Smooth muscle cell (in vitro differentiated cells): ENCODE results near the gene MAST4. TPM values are rescaled to one million over a fixed set of nuclear protein-coding genes. Genes with fewer than 3 reads are reported as not detected.

Experiments used
- DNase-seq: peaks from one replicate; lab custom pipeline; 2025; ENCODE audit not compliant: unreplicated experiment; lab: John Stamatoyannopoulos, UW
- H2AFZ ChIP-seq: fragments of 200-600 bp; sonication (generic); 2 replicates; pipeline ENCODE4 v1.6.0; 2016; ENCODE audit warnings: antibody characterized with exemption, low read depth, mild to moderate bottlenecking
- H3F3A ChIP-seq: fragments of 200-600 bp; sonication (generic); 2 replicates; pipeline ENCODE4 v1.6.0; 2017; ENCODE audit warnings: antibody characterized with exemption, low read depth
- H3K27ac ChIP-seq: fragments of 200-600 bp; sonication (generic); 2 replicates; pipeline ENCODE4 v1.5.1; 2016; ENCODE audit warnings: low read depth, mild to moderate bottlenecking
- H3K27me3 ChIP-seq: fragments of 200-600 bp; sonication (generic); 2 replicates; pipeline ENCODE4 v1.6.1; 2016; ENCODE audit warnings: low read depth, mild to moderate bottlenecking
- H3K36me3 ChIP-seq: fragments of 200-600 bp; sonication (generic); 2 replicates; pipeline ENCODE4 v1.5.1; 2016; ENCODE audit warnings: low read depth
- H3K4me1 ChIP-seq: fragments of 200-600 bp; sonication (generic); 2 replicates; pipeline ENCODE4 v1.5.1; 2016; ENCODE audit warnings: low read depth
- H3K4me2 ChIP-seq: fragments of 200-600 bp; sonication (generic); 2 replicates; pipeline ENCODE4 v1.6.0; 2016; ENCODE audit warnings: mild to moderate bottlenecking
- H3K4me3 ChIP-seq: fragments of 200-600 bp; sonication (generic); 2 replicates; pipeline ENCODE4 v1.5.1; 2016; ENCODE audit warnings: mild to moderate bottlenecking
- H3K79me2 ChIP-seq: fragments of 200-600 bp; sonication (generic); 2 replicates; pipeline ENCODE4 v1.6.0; 2016; ENCODE audit warnings: low read depth, mild to moderate bottlenecking
- H3K9ac ChIP-seq: fragments of 200-600 bp; sonication (generic); 2 replicates; pipeline ENCODE4 v1.6.0; 2016; ENCODE audit warnings: low read depth
- H3K9me3 ChIP-seq: fragments of 200-600 bp; sonication (generic); replicated peaks from 2 replicates; pipeline ENCODE4 v1.5.1; 2016; ENCODE audit warnings: low read depth
- H4K20me1 ChIP-seq: fragments of 200-600 bp; sonication (generic); 2 replicates; pipeline ENCODE4 v1.6.0; 2016; ENCODE audit warnings: low read depth
- WGBS: methylation state at CpG from one replicate; pipeline ENCODE4 v1.1.7; 2016; ENCODE audit warnings: low lambda C conversion rate; 5-methylcytosine and 5-hydroxymethylcytosine counted together
- polyA plus RNA-seq: library from polyadenylated mRNA; unstranded; fragments of >200 nt; fragmentation: Nextera tagmentation; extraction: Ambion mirVana; gene quantifications from 2 replicates; pipeline ENCODE4 v1.2.1, GENCODE V29; 2016
- total RNA-seq: library from RNA; depleted of rRNA; stranded (reverse); fragments of >200 nt; gene quantifications from 2 replicates; pipeline ENCODE4 v1.2.3, GENCODE V29; 2014
- TF ChIP-seq, protein P1 (sequence below): fragments of 200-600 bp; sonication (generic); IDR thresholded peaks from 2 replicates; pipeline ENCODE4 v1.5.1; 2017; ENCODE audit warnings: borderline replicate concordance, mild to moderate bottlenecking, antibody characterized with exemption; ENCODE audit not compliant: insufficient read depth, poor library complexity, severe bottlenecking

Gene MAST4
- total and polyA plus RNA-seq, 2 experiments from 2014 or later = 6.3 to 24.0 TPM

DNA sequence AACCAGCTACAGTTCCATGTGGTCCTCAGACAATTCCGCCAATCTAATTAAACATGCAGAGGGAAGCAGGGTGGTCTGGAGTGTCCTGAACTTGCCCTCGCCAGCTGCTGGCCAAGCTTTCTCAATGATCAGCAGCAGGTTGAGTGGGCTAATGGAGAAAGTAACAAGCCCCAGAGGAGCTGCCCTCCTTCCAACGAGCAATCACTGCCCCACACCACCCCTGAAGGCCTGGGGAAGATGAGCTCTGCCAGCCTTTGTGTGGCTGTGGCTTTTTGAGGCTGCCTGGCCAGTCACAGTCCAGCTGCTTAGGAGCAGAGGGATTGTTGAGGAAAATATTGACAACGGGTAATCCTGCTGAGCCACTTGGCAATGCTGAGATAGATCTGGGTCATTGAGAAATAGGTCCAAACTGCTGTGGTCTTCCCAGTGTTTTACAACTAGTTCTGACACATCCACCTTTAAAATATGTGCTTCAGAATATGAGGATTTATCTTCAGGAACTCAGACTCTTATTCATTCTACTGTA, 493.1 kb downstream of the MAST4 start:
- TF ChIP-seq, protein P1, sequence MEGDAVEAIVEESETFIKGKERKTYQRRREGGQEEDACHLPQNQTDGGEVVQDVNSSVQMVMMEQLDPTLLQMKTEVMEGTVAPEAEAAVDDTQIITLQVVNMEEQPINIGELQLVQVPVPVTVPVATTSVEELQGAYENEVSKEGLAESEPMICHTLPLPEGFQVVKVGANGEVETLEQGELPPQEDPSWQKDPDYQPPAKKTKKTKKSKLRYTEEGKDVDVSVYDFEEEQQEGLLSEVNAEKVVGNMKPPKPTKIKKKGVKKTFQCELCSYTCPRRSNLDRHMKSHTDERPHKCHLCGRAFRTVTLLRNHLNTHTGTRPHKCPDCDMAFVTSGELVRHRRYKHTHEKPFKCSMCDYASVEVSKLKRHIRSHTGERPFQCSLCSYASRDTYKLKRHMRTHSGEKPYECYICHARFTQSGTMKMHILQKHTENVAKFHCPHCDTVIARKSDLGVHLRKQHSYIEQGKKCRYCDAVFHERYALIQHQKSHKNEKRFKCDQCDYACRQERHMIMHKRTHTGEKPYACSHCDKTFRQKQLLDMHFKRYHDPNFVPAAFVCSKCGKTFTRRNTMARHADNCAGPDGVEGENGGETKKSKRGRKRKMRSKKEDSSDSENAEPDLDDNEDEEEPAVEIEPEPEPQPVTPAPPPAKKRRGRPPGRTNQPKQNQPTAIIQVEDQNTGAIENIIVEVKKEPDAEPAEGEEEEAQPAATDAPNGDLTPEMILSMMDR = no peak
- Histone ChIP-seq H3K36me3 (no peaks in the 10 kb centered on the region), H3K9ac (no peak overlapping the region), H3K27ac (no peak overlapping the region), H4K20me1 (peaks cover 4% of the 10 kb centered on the region), H3K4me1 (peaks cover 9% of the 10 kb centered on the region), H2AFZ (no peak overlapping the region), H3K9me3 (no peaks in the 10 kb centered on the region), H3F3A (no peaks in the 10 kb centered on the region), H3K27me3 (no peaks in the 10 kb centered on the region), H3K4me3 (no peak overlapping the region), H3K79me2 (no peaks in the 10 kb centered on the region), H3K4me2 (no peak overlapping the region)
- 80% methylated on average over 4 of the region's 4 CpGs for WGBS
- DNase-seq = no peak

DNA sequence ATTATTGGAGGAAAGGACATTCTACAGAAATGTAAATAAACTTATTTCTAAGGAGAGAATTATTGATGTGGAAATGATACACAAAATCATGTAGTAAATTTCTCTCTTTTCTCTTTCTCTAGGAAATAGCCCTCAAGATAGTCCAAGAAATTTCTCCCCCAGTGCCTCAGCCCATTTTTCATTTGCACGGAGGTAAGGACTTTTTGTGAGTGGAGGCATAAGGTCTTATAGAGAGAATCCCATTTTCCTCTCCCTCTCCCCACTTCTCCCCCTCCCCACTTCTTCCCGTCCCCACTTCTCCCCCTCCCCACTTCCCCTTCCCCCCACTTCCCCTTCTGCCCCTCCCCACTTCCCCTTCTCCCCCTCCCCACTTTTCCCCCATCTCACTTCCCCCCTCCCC, 493.8 kb downstream of the MAST4 start:
- H3K79me2 ChIP-seq = no peaks in the 10 kb centered on the region

DNA sequence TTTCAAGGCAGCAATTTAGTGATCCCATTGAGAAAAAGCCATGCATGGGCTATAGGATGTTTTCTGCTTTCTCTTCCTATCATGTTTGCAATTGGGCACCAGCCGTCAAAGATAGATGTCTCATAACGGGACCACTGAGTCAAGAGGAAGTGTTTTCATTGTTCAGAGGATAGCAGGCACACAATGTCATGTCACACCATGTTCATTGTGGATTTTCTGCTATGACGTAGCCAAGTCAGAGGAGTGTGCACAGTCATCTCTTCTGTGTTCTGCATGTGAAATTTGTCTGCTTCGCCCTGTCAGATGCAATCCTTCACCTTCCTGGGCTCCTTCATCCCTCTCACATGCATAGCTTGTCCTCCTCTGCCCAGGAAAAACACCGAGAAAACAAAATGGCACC, 494.4 kb downstream of the MAST4 start:
- TF ChIP-seq, protein P1 = no peak
- Histone ChIP-seq H3K36me3 (no peaks in the 10 kb centered on the region), H3K27ac (no peak overlapping the region), H3K9ac (no peak overlapping the region), H3K79me2 (no peaks in the 10 kb centered on the region), H3F3A (peaks cover 6% of the 10 kb centered on the region), H4K20me1 (peaks cover 4% of the 10 kb centered on the region), H3K4me2 (no peak overlapping the region), H3K9me3 (no peaks in the 10 kb centered on the region), H2AFZ (no peak overlapping the region), H3K27me3 (no peaks in the 10 kb centered on the region), H3K4me1 (peaks cover 22% of the 10 kb centered on the region), H3K4me3 (no peak overlapping the region)
- no peak for DNase-seq
- 95% methylated on average over 5 of the region's 5 CpGs for WGBS

More for the DNA sequence above, 493.8 kb downstream of the MAST4 start:
- Histone ChIP-seq H4K20me1 (peaks cover 4% of the 10 kb centered on the region), H3F3A (peaks cover 5% of the 10 kb centered on the region), H3K4me3 (no peak overlapping the region), H3K27ac (no peak overlapping the region), H3K4me1 (peaks cover 17% of the 10 kb centered on the region), H2AFZ (no peak overlapping the region), H3K36me3 (no peaks in the 10 kb centered on the region), H3K9me3 (no peaks in the 10 kb centered on the region), H3K4me2 (no peak overlapping the region), H3K9ac (no peak overlapping the region), H3K27me3 (no peaks in the 10 kb centered on the region)
- TF ChIP-seq, protein P1 = no peak
- WGBS = 100% methylated on average over 1 of the region's 2 CpGs
- DNase-seq = no peak

- peak overlapping the region; percentile 36 for H3K27ac ChIP-seq
- H2AFZ ChIP-seq = no peak overlapping the region
- no peak for DNase-seq
- H3K4me2 ChIP-seq = no peak overlapping the region
- no peaks in the 10 kb centered on the region for H3K79me2 ChIP-seq
- no peaks in the 10 kb centered on the region for H3K9me3 ChIP-seq
- H3K9ac ChIP-seq = no peak overlapping the region
- H3K27me3 ChIP-seq = no peaks in the 10 kb centered on the region
- TF ChIP-seq, protein P1 = no peak
- H3K4me3 ChIP-seq = no peak overlapping the region
- no peaks in the 10 kb centered on the region for H4K20me1 ChIP-seq
- peaks cover 28% of the 10 kb centered on the region for H3K4me1 ChIP-seq
- H3K36me3 ChIP-seq = no peaks in the 10 kb centered on the region
- peaks cover 6% of the 10 kb centered on the region for H3F3A ChIP-seq
- WGBS = 89% methylated on average over 2 of the region's 2 CpGs
Measured at GRCh38 chr5:67092535-67092934, 496.3 kb downstream of the MAST4 start.
